Right renal pelvis (tissue), 4 donors: ENCODE data around the gene CCDC171. TPM values are rescaled to one million over a fixed set of nuclear protein-coding genes. Genes with fewer than 3 reads are reported as not detected.
A peak's percentile ranks its signal among the peaks of the same experiment; 100 is the strongest.
"Not testable (repeated sequence)": the region's sequence is repeated elsewhere in the genome, so short reads cannot be mapped to it uniquely, and the experiment has no call there.

Source experiments
- DNase-seq, 4 donors: peaks; one replicate each; pipeline ENCODE4 v3.0.0-alpha.2; 2013; ENCODE audit warnings: low read depth in 4 of 4, low spot score in 3 of 4, missing footprints in 1 of 4
- polyA plus RNA-seq, 4 donors: library from polyadenylated mRNA; unstranded; fragments of 120-200 nt; gene quantifications; one replicate each; pipeline ENCODE4 v1.2.1, GENCODE V29; 2013; ENCODE audit not compliant: insufficient read length in 4 of 4

CCDC171 gene
- 1 to 10 TPM; 4.4 to 6.2 (median 5.0) TPM for polyA plus RNA-seq

DNA sequence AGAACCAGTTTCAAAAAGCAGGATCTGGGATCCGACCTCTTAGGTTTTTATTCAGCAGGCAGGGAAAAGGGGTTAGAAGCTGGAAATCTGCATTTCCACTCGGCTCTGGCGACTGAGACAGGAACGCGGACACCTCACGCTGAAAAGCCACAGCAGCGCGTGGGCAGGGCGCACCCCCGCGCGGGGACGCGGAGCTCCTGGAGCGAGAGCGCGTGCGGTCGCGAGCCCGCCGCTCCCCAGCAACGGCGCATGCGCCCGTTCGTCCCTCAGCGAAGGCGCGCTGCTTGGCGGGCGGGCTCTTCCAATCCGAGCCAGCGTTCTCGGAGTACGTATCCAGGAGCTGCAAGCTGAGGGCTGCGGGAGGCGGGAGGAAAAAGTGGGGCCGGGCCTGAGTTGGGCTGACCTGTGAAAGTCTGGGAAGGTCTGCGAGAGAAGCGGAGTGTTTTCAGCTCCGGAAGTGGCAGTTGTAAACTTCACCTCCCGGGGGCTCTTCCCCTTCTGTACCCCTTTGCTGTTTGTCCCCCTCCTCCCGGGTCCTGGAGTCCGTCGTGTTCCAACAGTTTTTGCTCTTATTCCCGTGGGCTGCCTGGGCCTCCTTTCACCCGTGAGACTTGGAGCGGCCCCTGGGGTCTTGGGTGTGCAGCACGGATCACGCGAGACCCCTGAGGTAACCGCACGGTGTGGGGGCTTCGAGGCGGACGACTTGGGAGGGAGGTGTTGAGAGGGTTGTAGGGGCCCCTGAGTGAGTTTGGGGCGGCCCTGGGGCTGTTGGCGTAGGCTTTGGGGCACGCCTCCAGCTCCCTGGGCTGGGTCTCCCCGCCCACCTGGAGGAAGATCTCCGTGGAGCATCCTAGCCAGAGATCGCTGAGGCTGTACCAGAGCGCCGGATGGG is at the start of gene CCDC171:
TSS of gene CCDC171 (plus strand) at position 408 of the 892 bp plus-strand sequence. CDS start 11,046 bp downstream, outside the sequence.
- peak; percentile 91 to 93 (median 93) for DNase-seq

GRCh38 chr9:15505921-15506320 is 46.9 kb upstream of the CCDC171 start:
- no peak for DNase-seq

GRCh38 chr9:15509931-15510788 is 42.7 kb upstream of the CCDC171 start:
- peak in 3 of 4 donors; percentile 22 to 32 (median 25) for DNase-seq

- peak; percentile 68 to 84 (median 77) for DNase-seq
These were observed 41.9 kb upstream of the CCDC171 start, which contains the start of gene PSIP1 for GRCh38 chr9:15510789-15511575. Gene PSIP1, minus strand, starts transcription at chr9:15510970. Its CDS starts 782 bp downstream, at chr9:15510188.

- DNase-seq, result no peak
These were observed 40.6 kb upstream of the CCDC171 start for GRCh38 chr9:15512204-15512603.

- no peak for DNase-seq
These were observed 40.0 kb upstream of the CCDC171 start for GRCh38 chr9:15512889-15513288.

GRCh38 chr9:15513335-15513734 is 39.5 kb upstream of the CCDC171 start:
- no peak for DNase-seq

DNA sequence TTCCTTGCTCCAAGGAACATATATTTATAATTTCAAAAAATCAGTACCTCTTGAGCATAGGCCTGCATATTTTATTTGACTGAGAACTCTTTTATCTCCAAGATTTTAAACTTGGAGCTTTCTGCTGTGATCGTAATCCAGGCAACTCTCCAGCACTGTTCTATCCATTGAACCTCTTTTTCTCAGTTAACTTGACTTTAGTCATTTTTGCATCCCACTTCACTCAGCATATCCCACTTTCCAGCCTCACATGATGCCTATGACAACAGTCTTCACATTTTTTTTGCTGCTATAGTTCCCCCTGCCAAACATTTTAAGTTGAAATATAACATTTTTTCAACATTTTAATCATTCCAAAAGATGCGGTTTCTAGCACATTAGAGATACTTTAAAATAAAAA is 33.0 kb upstream of the CCDC171 start:
- DNase-seq, result no peak

DNA sequence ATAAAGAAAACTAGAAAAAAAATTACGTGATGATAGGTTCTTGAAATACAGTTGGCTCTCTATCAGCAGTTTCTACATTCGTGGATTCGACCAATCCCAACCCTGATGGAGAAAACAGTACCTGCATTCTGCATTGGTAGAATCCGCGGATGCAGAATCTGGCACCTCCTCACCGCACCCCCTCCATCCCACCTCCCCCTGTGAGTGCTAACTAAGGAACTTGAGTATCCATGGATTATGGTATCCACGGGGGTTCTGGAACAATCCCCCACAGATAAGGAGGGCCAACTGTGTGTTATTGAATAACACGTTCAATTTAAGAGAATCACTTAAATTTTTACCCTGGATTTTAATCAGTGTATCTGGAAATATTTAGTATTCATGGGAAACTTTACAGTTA is 31.6 kb upstream of the CCDC171 start:
- DNase-seq, result no peak

- no peak for DNase-seq
These were observed 30.6 kb upstream of the CCDC171 start for GRCh38 chr9:15522130-15522755.

- DNase-seq, result no peak
These were observed 27.9 kb upstream of the CCDC171 start for GRCh38 chr9:15524845-15525455.

GRCh38 chr9:15525958-15526357 is 26.9 kb upstream of the CCDC171 start:
- DNase-seq, result no peak

DNA sequence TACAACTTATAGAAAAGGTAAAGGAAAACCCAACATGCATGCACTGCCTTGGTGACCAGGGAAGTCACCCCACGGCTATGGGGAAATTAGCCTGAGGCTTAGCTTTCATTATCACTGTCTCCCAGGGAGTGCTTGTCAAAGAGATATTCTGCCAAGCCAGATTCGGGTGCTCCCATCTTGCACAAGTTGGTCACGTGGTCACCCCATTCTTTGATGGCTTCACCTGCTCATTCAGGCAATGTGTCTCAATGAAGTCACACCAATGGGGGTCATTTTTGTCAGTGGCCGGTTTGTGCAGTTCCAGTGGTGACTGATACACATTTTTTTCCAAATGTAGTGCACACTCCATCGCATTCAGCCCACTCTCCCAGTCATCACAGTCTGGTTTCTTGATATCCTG is 25.8 kb upstream of the CCDC171 start:
- not testable (repeated sequence) for DNase-seq

GRCh38 chr9:15529566-15530324 is 23.1 kb upstream of the CCDC171 start:
- no peak for DNase-seq

DNA sequence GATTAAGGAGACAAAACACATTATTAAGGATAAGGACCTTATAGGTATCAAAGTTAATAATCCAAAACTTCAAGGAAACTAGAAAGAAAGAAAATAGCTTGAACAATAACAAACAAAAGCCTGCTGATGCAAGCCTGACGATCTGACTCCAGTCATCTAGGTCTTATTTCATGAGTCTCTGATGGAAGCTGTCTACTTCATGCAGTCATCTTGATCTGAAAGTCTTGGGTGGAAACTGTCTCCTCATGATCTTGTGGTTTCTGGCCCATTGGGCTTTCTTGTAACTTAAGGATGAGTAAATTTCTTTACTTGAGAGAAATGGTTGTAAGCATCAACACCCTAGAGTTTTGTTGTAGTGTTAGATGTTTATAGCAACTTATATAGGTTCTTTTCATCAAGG is 21.5 kb upstream of the CCDC171 start:
- no peak for DNase-seq

- DNase-seq, result peak in 3 of 4 donors; percentile 7 to 31 (median 12)
These were observed 11.0 kb upstream of the CCDC171 start for GRCh38 chr9:15541872-15542271.

DNA sequence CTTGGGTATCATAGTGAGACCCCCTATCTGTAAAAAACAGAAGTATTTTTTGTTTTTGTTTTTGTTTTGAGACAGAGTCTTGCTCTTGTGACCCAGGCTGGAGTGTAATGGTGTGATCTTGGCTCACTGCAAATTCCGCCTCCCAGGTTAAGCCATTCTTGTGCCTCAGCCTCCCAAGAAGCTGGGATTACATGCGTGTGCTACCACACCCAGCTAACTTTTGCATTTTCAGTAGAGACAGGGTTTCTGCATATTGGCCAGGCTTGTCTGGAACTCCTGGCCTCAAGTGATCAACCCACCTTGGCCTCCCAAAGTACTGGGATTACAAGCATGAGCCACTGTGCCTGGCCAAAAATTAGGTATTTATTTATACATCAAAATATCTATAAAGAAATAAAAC is 10.2 kb upstream of the CCDC171 start:
- DNase-seq, result no peak

DNA sequence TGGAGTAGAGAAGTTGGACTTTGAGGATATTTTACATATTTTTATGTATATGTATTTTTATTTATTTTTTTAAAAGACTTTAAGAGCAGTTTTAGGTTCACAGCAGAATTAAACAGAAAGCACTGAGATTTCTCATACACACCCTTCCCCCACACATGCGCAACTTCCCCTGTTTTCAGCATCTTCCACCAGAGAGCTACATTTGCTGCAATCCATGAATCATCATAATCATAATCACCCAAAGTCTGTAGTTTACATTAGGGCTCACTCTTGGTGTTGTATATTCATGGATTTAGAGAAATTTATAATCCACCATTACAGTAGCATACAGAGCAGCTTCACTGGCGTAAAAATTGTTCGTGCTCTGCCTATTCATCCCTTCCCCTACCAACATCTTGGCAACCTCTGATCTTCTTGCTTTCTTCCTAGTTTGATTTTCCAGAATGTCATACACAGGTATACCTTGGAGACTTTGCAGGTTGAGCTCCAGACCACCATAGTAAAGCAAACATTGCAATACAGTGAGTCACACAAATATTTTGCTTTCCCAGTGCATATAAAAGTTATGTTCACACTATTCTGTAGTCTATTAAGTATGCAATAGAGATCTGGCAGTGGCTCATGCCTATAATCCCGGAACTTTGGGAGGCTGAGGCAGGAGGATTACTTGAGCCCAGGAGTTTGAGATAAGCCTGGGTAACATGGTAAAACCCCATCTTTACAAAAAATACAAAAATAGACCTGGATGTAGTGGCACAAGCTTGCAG is 9.6 kb upstream of the CCDC171 start:
- no peak for DNase-seq
